CD4-positive, alpha-beta T cell (primary cell): ENCODE results near the gene CNTN4. TPM values are rescaled to one million over a fixed set of nuclear protein-coding genes. Genes with fewer than 3 reads are reported as not detected.

ENCODE experiments used
- ATAC-seq: fragments of 200-7000 bp; cut with Tn5 transposase; one replicate; pipeline ENCODE4 v1.10.0; 2022; ENCODE audit warnings: mild to moderate bottlenecking; ENCODE audit not compliant: poor library complexity
- CTCF ChIA-PET: fragments of 350-600 bp; sonication (Branson Sonifier 250); formaldehyde crosslinking; loops from one replicate; lab custom pipeline; 2021; ENCODE audit warnings: antibody characterized with exemption, inconsistent platforms; lab: Charles Lee
- POLR2A ChIA-PET: fragments of 350-600 bp; sonication (Branson Sonifier 250); formaldehyde crosslinking; loops from one replicate; lab custom pipeline; 2021; ENCODE audit warnings: antibody characterized with exemption, inconsistent platforms; lab: Charles Lee
- DNase-seq, 14 experiments: peaks; one replicate each; pipeline ENCODE4 v3.0.0-alpha.2; 2013 to 2020; ENCODE audit warnings: mixed read lengths in 2 of 14
- H3K27ac ChIP-seq, 2 donors: one replicate each; pipeline versions ENCODE4 v1.5.1 to v1.7.0; 2013; ENCODE audit warnings: low read length in 2 of 2, low read depth in 1 of 2, mild to moderate bottlenecking in 1 of 2
- H3K27me3 ChIP-seq, 2 experiments: 1 replicate in 1 of 2; 2 replicates in 1 of 2; pipeline versions ENCODE4 v1.6.1 to v1.7.0; 2013; ENCODE audit warnings: low read length in 2 of 2, control low read depth in 1 of 2, mild to moderate bottlenecking in 1 of 2, moderate library complexity in 1 of 2; ENCODE audit not compliant: insufficient read depth in 2 of 2, control insufficient read depth in 1 of 2
- H3K36me3 ChIP-seq: one replicate; pipeline ENCODE4 v1.6.1; 2013; ENCODE audit warnings: low read length, control low read depth; ENCODE audit not compliant: insufficient read depth
- H3K4me1 ChIP-seq: one replicate; pipeline ENCODE4 v1.6.1; 2013; ENCODE audit warnings: low read length, control low read depth; ENCODE audit not compliant: insufficient read depth
- H3K4me3 ChIP-seq: one replicate; pipeline ENCODE4 v1.5.1; 2013; ENCODE audit warnings: mild to moderate bottlenecking, low read length, moderate library complexity
- H3K9me3 ChIP-seq, 2 experiments: 1 replicate in 1 of 2; 2 replicates in 1 of 2; pipeline versions ENCODE4 v1.6.1 to v1.7.0; 2013; ENCODE audit warnings: low read length in 2 of 2, mild to moderate bottlenecking in 2 of 2, control low read depth in 1 of 2, moderate library complexity in 1 of 2; ENCODE audit not compliant: control insufficient read depth in 1 of 2, insufficient read depth in 1 of 2
- H3K27ac Mint-ChIP-seq: one replicate; pipeline ENCODE4 v1.8.0; 2020; ENCODE audit warnings: mixed read lengths
- H3K27me3 Mint-ChIP-seq: one replicate; pipeline ENCODE4 v1.8.0; 2021; ENCODE audit warnings: mixed read lengths
- H3K36me3 Mint-ChIP-seq: one replicate; pipeline ENCODE4 v1.8.0; 2021; ENCODE audit warnings: low read depth, mixed read lengths
- H3K4me1 Mint-ChIP-seq: one replicate; pipeline ENCODE4 v1.8.0; 2021; ENCODE audit warnings: low read depth, mixed read lengths
- H3K4me3 Mint-ChIP-seq: one replicate; pipeline ENCODE4 v1.8.0; 2020; ENCODE audit warnings: mild to moderate bottlenecking, mixed read lengths
- H3K9me3 Mint-ChIP-seq: one replicate; pipeline ENCODE4 v1.8.0; 2020; ENCODE audit warnings: mixed read lengths
- intact Hi-C, 2 experiments: fragments of 100-400 bp; cut with DNase I in 1 of 2; cut with micrococcal nuclease in 1 of 2; formaldehyde crosslinking; loops; one replicate each; pipeline versions ENCODE4 v1.15.1 to v1.9.0; 2023 to 2025; cut with DNase I, micrococcal nuclease
- total RNA-seq, 174 experiments: library from RNA in 2 of 174; stranded (reverse) in 2 of 174; gene quantifications; one replicate each; pipeline ENCODE4 v1.2.3 and lab custom pipeline; 2021 to 2026
- TF ChIP-seq, protein P1 (sequence below): fragments of 200-600 bp; IDR thresholded peaks from one replicate; pipeline ENCODE4 v1.8.0; 2022; ENCODE audit warnings: antibody characterized with exemption, mild to moderate bottlenecking

The CNTN4 gene
- total RNA-seq, 2 experiments from 2014 or later: not detected

DNA sequence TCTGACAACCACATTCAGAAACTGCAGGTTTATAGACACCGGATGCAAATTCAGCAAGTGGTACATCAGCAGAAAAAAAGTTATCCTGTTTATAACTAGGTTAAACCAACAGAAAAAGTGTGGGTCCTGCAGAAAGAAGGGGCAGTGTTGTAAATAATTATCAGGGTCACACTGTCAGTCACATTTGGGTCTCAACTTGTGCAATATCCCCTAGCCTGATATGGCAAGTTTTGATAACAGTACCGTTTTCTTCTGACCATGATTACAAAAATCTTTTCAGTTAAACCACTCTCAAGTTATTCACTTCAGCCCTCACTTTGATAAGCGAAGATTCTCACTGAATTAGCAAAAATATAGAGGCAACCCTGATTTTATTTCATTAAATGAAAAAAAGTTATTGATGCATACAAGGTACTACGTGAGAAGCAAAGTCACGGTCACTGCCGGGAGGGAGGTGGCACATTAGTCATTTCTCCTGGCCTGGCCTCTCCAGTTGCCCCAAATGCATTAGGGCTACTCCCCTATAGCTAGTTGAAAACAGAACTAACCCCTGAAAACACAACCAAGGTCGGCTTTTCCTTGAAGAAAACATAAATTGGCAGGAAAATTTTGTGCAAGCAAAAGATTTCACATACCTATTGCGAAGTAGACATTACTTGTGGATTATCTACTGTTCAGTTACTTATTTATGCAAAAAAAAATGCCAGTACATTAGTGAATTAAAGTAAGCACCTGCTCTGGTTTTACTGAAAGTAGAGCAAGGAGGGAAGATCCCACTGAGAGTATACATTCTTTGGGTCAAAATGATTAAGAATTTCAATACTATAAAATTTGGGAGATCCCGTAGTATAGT is 982.9 kb downstream of the CNTN4 start:
- Mint-ChIP-seq H3K4me3 (no peak overlapping the region), H3K27me3 (peaks cover 6% of the 10 kb centered on the region), H3K36me3 (no peaks in the 10 kb centered on the region), H3K9me3 (no peaks in the 10 kb centered on the region), H3K4me1 (no peaks in the 10 kb centered on the region), H3K27ac (no peak overlapping the region)
- ATAC-seq (no peak), DNase-seq (no peak)
- Histone ChIP-seq H3K27ac (no peak overlapping the region), H3K36me3 (no peaks in the 10 kb centered on the region), H3K4me3 (no peak overlapping the region), H3K4me1 (no peaks in the 10 kb centered on the region), H3K27me3 (peaks cover 0 to 2% of the 10 kb centered on the region in 2 experiments), H3K9me3 (no peaks in the 10 kb centered on the region)
- ChIA-PET POLR2A (no interaction called here), CTCF (no interaction called here)
- intact Hi-C loops: no loop called here
- TF ChIP-seq, protein P1, sequence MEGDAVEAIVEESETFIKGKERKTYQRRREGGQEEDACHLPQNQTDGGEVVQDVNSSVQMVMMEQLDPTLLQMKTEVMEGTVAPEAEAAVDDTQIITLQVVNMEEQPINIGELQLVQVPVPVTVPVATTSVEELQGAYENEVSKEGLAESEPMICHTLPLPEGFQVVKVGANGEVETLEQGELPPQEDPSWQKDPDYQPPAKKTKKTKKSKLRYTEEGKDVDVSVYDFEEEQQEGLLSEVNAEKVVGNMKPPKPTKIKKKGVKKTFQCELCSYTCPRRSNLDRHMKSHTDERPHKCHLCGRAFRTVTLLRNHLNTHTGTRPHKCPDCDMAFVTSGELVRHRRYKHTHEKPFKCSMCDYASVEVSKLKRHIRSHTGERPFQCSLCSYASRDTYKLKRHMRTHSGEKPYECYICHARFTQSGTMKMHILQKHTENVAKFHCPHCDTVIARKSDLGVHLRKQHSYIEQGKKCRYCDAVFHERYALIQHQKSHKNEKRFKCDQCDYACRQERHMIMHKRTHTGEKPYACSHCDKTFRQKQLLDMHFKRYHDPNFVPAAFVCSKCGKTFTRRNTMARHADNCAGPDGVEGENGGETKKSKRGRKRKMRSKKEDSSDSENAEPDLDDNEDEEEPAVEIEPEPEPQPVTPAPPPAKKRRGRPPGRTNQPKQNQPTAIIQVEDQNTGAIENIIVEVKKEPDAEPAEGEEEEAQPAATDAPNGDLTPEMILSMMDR: no peak

- TF ChIP-seq, protein P1: no peak
- no peaks in the 10 kb centered on the region for H3K4me1 ChIP-seq
- H3K27ac ChIP-seq: no peak overlapping the region
- H3K4me3 Mint-ChIP-seq: no peak overlapping the region
- H3K9me3 Mint-ChIP-seq: no peaks in the 10 kb centered on the region
- ChIA-PET CTCF (no interaction called here), POLR2A (no interaction called here)
- intact Hi-C loops: no loop called here
- H3K4me3 ChIP-seq: no peak overlapping the region
- H3K9me3 ChIP-seq: no peaks in the 10 kb centered on the region
- H3K27me3 Mint-ChIP-seq: peaks cover 6% of the 10 kb centered on the region
- no peaks in the 10 kb centered on the region for H3K36me3 ChIP-seq
- H3K27ac Mint-ChIP-seq: no peak overlapping the region
- ATAC-seq (no peak), DNase-seq (no peak)
- no peaks in the 10 kb centered on the region for H3K4me1 Mint-ChIP-seq
- H3K27me3 ChIP-seq: peaks cover 0 to 2% of the 10 kb centered on the region in 2 experiments
- no peaks in the 10 kb centered on the region for H3K36me3 Mint-ChIP-seq
These were observed 983.7 kb downstream of the CNTN4 start for GRCh38 chr3:3082234-3082924.

DNA sequence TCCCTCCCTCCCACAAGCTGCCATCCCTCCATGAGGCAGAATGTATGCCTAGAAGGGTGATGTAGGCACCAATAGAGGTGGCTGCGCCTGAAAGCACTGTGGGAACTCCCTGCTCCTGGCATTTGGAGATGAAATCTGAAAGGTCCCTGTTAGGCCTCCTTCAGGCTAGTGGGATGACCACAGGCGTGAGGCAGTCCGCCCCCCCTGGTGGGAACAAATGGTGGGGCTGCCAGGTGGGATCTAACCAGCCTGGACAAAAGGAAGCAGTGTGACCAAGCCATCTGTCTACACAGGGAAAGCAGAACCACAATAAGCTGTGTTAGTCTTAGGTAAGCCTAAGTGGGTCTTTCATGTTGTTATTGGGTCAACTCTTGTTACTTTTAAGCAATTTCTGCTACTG is 986.2 kb downstream of the CNTN4 start:
- Mint-ChIP-seq H3K27ac (no peak overlapping the region), H3K4me1 (no peaks in the 10 kb centered on the region)
- POLR2A ChIA-PET: no interaction called here

More for the DNA sequence above, 986.2 kb downstream of the CNTN4 start:
- H3K27ac ChIP-seq: no peak overlapping the region
- H3K9me3 ChIP-seq: no peaks in the 10 kb centered on the region
- ATAC-seq: no peak
- Mint-ChIP-seq H3K36me3 (no peaks in the 10 kb centered on the region), H3K9me3 (no peaks in the 10 kb centered on the region), H3K27me3 (no peaks in the 10 kb centered on the region), H3K4me3 (no peak overlapping the region)
- no peaks in the 10 kb centered on the region for H3K36me3 ChIP-seq
- no peaks in the 10 kb centered on the region for H3K4me1 ChIP-seq
- TF ChIP-seq, protein P1: no peak
- CTCF ChIA-PET: no interaction called here
- no peaks in the 10 kb centered on the region for H3K27me3 ChIP-seq
- intact Hi-C loops: no loop called here
- H3K4me3 ChIP-seq: no peak overlapping the region
- no peak for DNase-seq
